GM12891 (cell line): ENCODE measurements around the gene MAP2K1.
"Not testable (repeated sequence)": the region's sequence is repeated elsewhere in the genome, so short reads cannot be mapped to it uniquely, and the experiment has no call there.

Source experiments
- PAX5 ChIP-seq: IDR thresholded peaks from 2 replicates; pipeline ENCODE4 v1.6.1; 2011; ENCODE audit warnings: low read length, moderate library complexity, mild to moderate bottlenecking; ENCODE audit not compliant: insufficient read depth, severe bottlenecking
- POLR2A ChIP-seq: IDR thresholded peaks from 2 replicates; pipeline ENCODE4 v1.6.1; 2011; ENCODE audit warnings: low read depth, low read length, control low read depth
- POLR2AphosphoS5 ChIP-seq: IDR thresholded peaks from 2 replicates; pipeline ENCODE4 v1.6.1; 2011; ENCODE audit warnings: low read depth, low read length, control low read depth
- POU2F2 ChIP-seq: IDR thresholded peaks from 2 replicates; pipeline ENCODE4 v1.6.1; 2011; ENCODE audit warnings: low read depth, mild to moderate bottlenecking, control low read depth, low read length, moderate library complexity
- SPI1 ChIP-seq: IDR thresholded peaks from 2 replicates; pipeline ENCODE4 v1.6.1; 2011; ENCODE audit warnings: low read depth, low read length, control low read depth
- TAF1 ChIP-seq: IDR thresholded peaks from 2 replicates; pipeline ENCODE4 v1.6.1; 2011; ENCODE audit warnings: low read depth, low read length, control low read depth

GRCh38 chr15:66461294-66461693, 74.6 kb downstream of the MAP2K1 start:
- not testable (repeated sequence) for TF ChIP-seq POLR2AphosphoS5, POLR2A, SPI1, TAF1, PAX5, POU2F2
